Left hindlimb (tissue), 1 donor: ENCODE results near the gene BLM.

ENCODE experiments used
- DNase-seq: peaks from one replicate; pipeline ENCODE4 v3.0.0-alpha.2; 2018

BLM gene

GRCh38 chr15:90857883-90858443, 140.8 kb downstream of the BLM start:
- no peak for DNase-seq

- DNase-seq: no peak
These were observed 142.3 kb downstream of the BLM start for GRCh38 chr15:90859234-90860131.

GRCh38 chr15:90860450-90860849, 143.3 kb downstream of the BLM start:
- no peak for DNase-seq

- no peak for DNase-seq
These were observed 144.0 kb downstream of the BLM start for GRCh38 chr15:90860942-90861675.

- no peak for DNase-seq
These were observed 145.3 kb downstream of the BLM start for GRCh38 chr15:90862487-90862886.

- no peak for DNase-seq
These were observed 146.0 kb downstream of the BLM start for GRCh38 chr15:90862964-90863778.

- DNase-seq: no peak
These were observed 146.8 kb downstream of the BLM start for GRCh38 chr15:90863987-90864386.

- no peak for DNase-seq
These were observed 147.4 kb downstream of the BLM start for GRCh38 chr15:90864507-90864906.

- DNase-seq: no peak
These were observed 148.6 kb downstream of the BLM start for GRCh38 chr15:90865702-90866101.
